GM12878 (cell line): Measurements from ENCODE around the gene GUCY2F.

Experiments used
- POLR2A ChIP-seq: IDR thresholded peaks from 2 replicates; pipeline ENCODE4 v1.6.1; 2011; ENCODE audit warnings: low read depth, mild to moderate bottlenecking, low read length
- ZNF24 ChIP-seq: fragments of 450-650 bp; IDR thresholded peaks from 2 replicates; pipeline ENCODE4 v1.6.1; 2017; ENCODE audit warnings: antibody characterized with exemption, mild to moderate bottlenecking

- TF ChIP-seq ZNF24 (no peak), POLR2A (no peak)
Observed at GRCh38 chrX:109347632-109348031, 134.3 kb downstream of the GUCY2F start.
